Astrocyte (in vitro differentiated cells and primary cell): ENCODE data around the gene PDGFC. TPM values are rescaled to one million over a fixed set of nuclear protein-coding genes. Genes with fewer than 3 reads are reported as not detected.

ENCODE experiments used
- DNase-seq: peaks from one replicate; pipeline ENCODE4 v3.0.0-alpha.2; 2010; ENCODE audit warnings: low read depth
- FAIRE-seq: peaks from 2 replicates; lab custom pipeline; 2011; peaks lifted over from hg19 to GRCh38; lab: Jason Lieb, UNC
- H2AFZ ChIP-seq: 2 replicates; pipeline ENCODE4 v1.6.0; 2012; ENCODE audit warnings: low read depth, low read length, inconsistent platforms
- H3K27ac ChIP-seq: 2 replicates; pipeline ENCODE4 v1.5.1; 2011; ENCODE audit warnings: low read depth, low read length, inconsistent platforms
- H3K27me3 ChIP-seq: 2 replicates; pipeline ENCODE4 v1.6.0; 2011; ENCODE audit warnings: low read length, inconsistent platforms; ENCODE audit not compliant: insufficient read depth
- H3K36me3 ChIP-seq: 2 replicates; pipeline ENCODE4 v1.5.1; 2011; ENCODE audit warnings: low read length, inconsistent platforms; ENCODE audit not compliant: insufficient read depth
- H3K4me1 ChIP-seq: 2 replicates; pipeline ENCODE4 v1.5.1; 2011; ENCODE audit warnings: low read length, inconsistent platforms; ENCODE audit not compliant: insufficient read depth
- H3K4me2 ChIP-seq: 2 replicates; pipeline ENCODE4 v1.6.0; 2012; ENCODE audit warnings: low read length, inconsistent platforms
- H3K4me3 ChIP-seq: 2 replicates; pipeline ENCODE4 v1.5.1; 2011; ENCODE audit warnings: low read depth, mild to moderate bottlenecking, low read length, inconsistent platforms; ENCODE audit not compliant: insufficient read depth
- H3K79me2 ChIP-seq: 2 replicates; pipeline ENCODE4 v1.6.0; 2012; ENCODE audit warnings: mild to moderate bottlenecking, low read length, inconsistent platforms; ENCODE audit not compliant: insufficient read depth
- H3K9ac ChIP-seq: 2 replicates; pipeline ENCODE4 v1.6.0; 2012; ENCODE audit warnings: mild to moderate bottlenecking, low read length, inconsistent platforms
- H3K9me3 ChIP-seq: 2 replicates; pipeline ENCODE4 v1.5.1; 2012; ENCODE audit warnings: low read depth, mild to moderate bottlenecking, low read length, inconsistent platforms; ENCODE audit not compliant: insufficient read depth
- H4K20me1 ChIP-seq: 2 replicates; pipeline ENCODE4 v1.6.0; 2012; ENCODE audit warnings: low read length, inconsistent platforms; ENCODE audit not compliant: insufficient read depth
- H3K27ac Mint-ChIP-seq: one replicate; pipeline ENCODE4 v1.8.0; 2021; ENCODE audit warnings: mild to moderate bottlenecking, mixed read lengths; ENCODE audit not compliant: unreplicated experiment
- H3K27me3 Mint-ChIP-seq: one replicate; pipeline ENCODE4 v1.8.0; 2021; ENCODE audit warnings: low read depth, mixed read lengths; ENCODE audit not compliant: unreplicated experiment
- H3K36me3 Mint-ChIP-seq: one replicate; pipeline ENCODE4 v1.8.0; 2021; ENCODE audit warnings: low read depth, mixed read lengths; ENCODE audit not compliant: unreplicated experiment
- H3K4me1 Mint-ChIP-seq: one replicate; pipeline ENCODE4 v1.8.0; 2021; ENCODE audit warnings: low read depth, mixed read lengths; ENCODE audit not compliant: unreplicated experiment
- H3K4me3 Mint-ChIP-seq: one replicate; pipeline ENCODE4 v1.8.0; 2021; ENCODE audit warnings: mild to moderate bottlenecking, moderate library complexity, mixed read lengths; ENCODE audit not compliant: unreplicated experiment
- H3K9me3 Mint-ChIP-seq: one replicate; pipeline ENCODE4 v1.8.0; 2021; ENCODE audit warnings: mild to moderate bottlenecking, mixed read lengths; ENCODE audit not compliant: unreplicated experiment
- CTCF ChIP-seq: IDR thresholded peaks from 2 replicates; pipeline ENCODE4 v1.5.1; 2011; ENCODE audit warnings: low read depth, mild to moderate bottlenecking, inconsistent platforms, low read length, moderate library complexity; ENCODE audit not compliant: insufficient read depth
- EZH2 ChIP-seq: IDR thresholded peaks from 2 replicates; pipeline ENCODE4 v1.6.1; 2012; ENCODE audit warnings: mild to moderate bottlenecking, low read length, inconsistent platforms; ENCODE audit not compliant: insufficient read depth
- total RNA-seq: library from RNA; stranded (reverse); gene quantifications from 2 replicates; pipeline ENCODE4 v1.2.1, GENCODE V29; 2021

The PDGFC gene
- total RNA-seq, 1 donor from 2014 or later = 167 TPM

- H3K4me2 ChIP-seq = peak overlapping the region; percentile 75
- H3K9me3 ChIP-seq = peaks cover 7% of the 10 kb centered on the region
- H3K4me3 ChIP-seq = no peak overlapping the region
- no peaks in the 10 kb centered on the region for H3K79me2 ChIP-seq
- no peaks in the 10 kb centered on the region for H4K20me1 ChIP-seq
- peak overlapping the region; percentile 34 for H3K9ac ChIP-seq
- H3K4me1 Mint-ChIP-seq = peaks cover 40% of the 10 kb centered on the region
- no peaks in the 10 kb centered on the region for H3K36me3 ChIP-seq
- peak overlapping the region; percentile 6 for H2AFZ ChIP-seq
- peaks cover 4% of the 10 kb centered on the region for H3K36me3 Mint-ChIP-seq
- DNase-seq (peak; percentile 55), FAIRE-seq (no peak)
- H3K27ac Mint-ChIP-seq = peak overlapping the region; percentile 99
- H3K27me3 ChIP-seq = no peaks in the 10 kb centered on the region
- peak overlapping the region; percentile 64 for H3K4me3 Mint-ChIP-seq
- H3K27ac ChIP-seq = peak overlapping the region; percentile 79
- TF ChIP-seq CTCF (no peak), EZH2 (no peak)
- peaks cover 22% of the 10 kb centered on the region for H3K4me1 ChIP-seq
- H3K9me3 Mint-ChIP-seq = peaks cover 20% of the 10 kb centered on the region
- no peaks in the 10 kb centered on the region for H3K27me3 Mint-ChIP-seq
Measured at GRCh38 chr4:156998500-156999174, 27.0 kb upstream of the PDGFC start.

GRCh38 chr4:156992943-156993342, 21.3 kb upstream of the PDGFC start:
- no peak overlapping the region for H2AFZ ChIP-seq
- no peak for TF ChIP-seq EZH2
- TF ChIP-seq CTCF = no peak
- no peak overlapping the region for H3K4me2 ChIP-seq
- H3K4me3 ChIP-seq = no peak overlapping the region
- no peak overlapping the region for H3K4me3 Mint-ChIP-seq
- FAIRE-seq = no peak
- peaks cover 31% of the 10 kb centered on the region for H3K9me3 Mint-ChIP-seq
- H3K9ac ChIP-seq = no peak overlapping the region
- no peak overlapping the region for H3K27ac Mint-ChIP-seq
- H3K27me3 Mint-ChIP-seq = no peaks in the 10 kb centered on the region
- peak; percentile 32 for DNase-seq
- H3K36me3 Mint-ChIP-seq = peaks cover 5% of the 10 kb centered on the region
- no peaks in the 10 kb centered on the region for H3K4me1 ChIP-seq
- no peaks in the 10 kb centered on the region for H3K36me3 ChIP-seq
- peaks cover 4% of the 10 kb centered on the region for H3K4me1 Mint-ChIP-seq
- no peak overlapping the region for H3K27ac ChIP-seq
- no peaks in the 10 kb centered on the region for H3K27me3 ChIP-seq
- H3K79me2 ChIP-seq = no peaks in the 10 kb centered on the region
- H3K9me3 ChIP-seq = peaks cover 7% of the 10 kb centered on the region
- no peaks in the 10 kb centered on the region for H4K20me1 ChIP-seq

GRCh38 chr4:156991161-156991560, 19.6 kb upstream of the PDGFC start:
- H3K9me3 ChIP-seq = peaks cover 3% of the 10 kb centered on the region
- FAIRE-seq = no peak
- H3K4me3 Mint-ChIP-seq = no peak overlapping the region
- H3K36me3 Mint-ChIP-seq = peaks cover 4% of the 10 kb centered on the region
- TF ChIP-seq EZH2 = no peak
- TF ChIP-seq CTCF = no peak
- H3K4me3 ChIP-seq = no peak overlapping the region
- H3K9me3 Mint-ChIP-seq = peaks cover 24% of the 10 kb centered on the region
- no peak overlapping the region for H3K9ac ChIP-seq
- H3K27ac ChIP-seq = no peak overlapping the region
- DNase-seq = no peak
- no peaks in the 10 kb centered on the region for H3K27me3 Mint-ChIP-seq
- H3K79me2 ChIP-seq = no peaks in the 10 kb centered on the region
- H3K4me1 ChIP-seq = no peaks in the 10 kb centered on the region
- no peaks in the 10 kb centered on the region for H4K20me1 ChIP-seq
- H3K4me2 ChIP-seq = no peak overlapping the region
- no peaks in the 10 kb centered on the region for H3K4me1 Mint-ChIP-seq
- no peak overlapping the region for H3K27ac Mint-ChIP-seq
- no peak overlapping the region for H2AFZ ChIP-seq
- H3K27me3 ChIP-seq = no peaks in the 10 kb centered on the region
- no peaks in the 10 kb centered on the region for H3K36me3 ChIP-seq
